ENCODE results near the gene BMP7.

The BMP7 gene

GRCh38 chr20:57266291-57267157 is at the start of gene BMP7:
BMP7 (minus strand) TSS chr20:57266641; CDS start chr20:57266122, 519 bp downstream.
- DNase-seq (ENCODE audit: low read depth) = no peak

GRCh38 chr20:57315976-57316480 is 49.6 kb upstream of the BMP7 start:
- DNase-seq (ENCODE audit: low read depth) = no peak

GRCh38 chr20:57315083-57315975 is 48.9 kb upstream of the BMP7 start:
- no peak for DNase-seq (ENCODE audit: low read depth)

GRCh38 chr20:57313951-57314350 is 47.5 kb upstream of the BMP7 start:
- no peak for DNase-seq (ENCODE audit: low read depth)

GRCh38 chr20:57313230-57313629 is 46.8 kb upstream of the BMP7 start:
- DNase-seq (ENCODE audit: low read depth) = no peak

GRCh38 chr20:57312138-57312537 is 45.7 kb upstream of the BMP7 start:
- DNase-seq (ENCODE audit: low read depth) = no peak

GRCh38 chr20:57310821-57311514 is 44.5 kb upstream of the BMP7 start:
- DNase-seq (ENCODE audit: low read depth) = no peak

GRCh38 chr20:57309544-57310115 is 43.2 kb upstream of the BMP7 start:
- DNase-seq (ENCODE audit: low read depth) = no peak

GRCh38 chr20:57308451-57309271 is 42.2 kb upstream of the BMP7 start:
- DNase-seq (ENCODE audit: low read depth) = no peak

GRCh38 chr20:57306747-57307146 is 40.3 kb upstream of the BMP7 start:
- DNase-seq (ENCODE audit: low read depth) = no peak

GRCh38 chr20:57301026-57301425 is 34.6 kb upstream of the BMP7 start:
- no peak for DNase-seq (ENCODE audit: low read depth)

- no peak for DNase-seq (ENCODE audit: low read depth)
Measured at GRCh38 chr20:57298457-57298856, 32.0 kb upstream of the BMP7 start.

- DNase-seq (ENCODE audit: low read depth) = no peak
Measured at GRCh38 chr20:57294550-57294949, 28.1 kb upstream of the BMP7 start.

GRCh38 chr20:57293995-57294394 is 27.6 kb upstream of the BMP7 start:
- no peak for DNase-seq (ENCODE audit: low read depth)

- no peak for DNase-seq (ENCODE audit: low read depth)
Measured at GRCh38 chr20:57292611-57293010, 26.2 kb upstream of the BMP7 start.

GRCh38 chr20:57291694-57292093 is 25.3 kb upstream of the BMP7 start:
- DNase-seq (ENCODE audit: low read depth) = no peak

GRCh38 chr20:57291003-57291402 is 24.6 kb upstream of the BMP7 start:
- no peak for DNase-seq (ENCODE audit: low read depth)

GRCh38 chr20:57290178-57290484 is 23.7 kb upstream of the BMP7 start:
- no peak for DNase-seq (ENCODE audit: low read depth)

- DNase-seq (ENCODE audit: low read depth) = no peak
Measured at GRCh38 chr20:57289391-57290177, 23.1 kb upstream of the BMP7 start.

- DNase-seq (ENCODE audit: low read depth) = no peak
Measured at GRCh38 chr20:57288651-57289277, 22.3 kb upstream of the BMP7 start.

All from stimulated activated CD8-positive, alpha-beta memory T cell treated with anti-CD3 and anti-CD28 coated beads, Interleukin-7, amount 100 ng/mL, for 24 hours (primary cell).